RWPE2 (cell line): ENCODE data around the gene ARL14EP.

ENCODE experiments used
- ATAC-seq: fragments of 200-7000 bp; cut with Tn5 transposase; 3 replicates; pipeline ENCODE4 v1.9.1; 2021; ENCODE audit warnings: low read depth
- DNase-seq: peaks from one replicate; pipeline ENCODE4 v3.0.0-alpha.2; 2020; ENCODE audit warnings: low spot score
- H3K27ac ChIP-seq: fragments of 450-650 bp; 2 replicates; pipeline ENCODE4 v1.5.1; 2017; ENCODE audit warnings: mild to moderate bottlenecking; ENCODE audit not compliant: poor library complexity, severe bottlenecking
- H3K27me3 ChIP-seq: fragments of 250-450 bp; sonication (Bioruptor Pico); 2 replicates; pipeline ENCODE4 v1.5.1; 2021; ENCODE audit warnings: mild to moderate bottlenecking, moderate library complexity; ENCODE audit not compliant: insufficient read depth, poor library complexity, severe bottlenecking
- H3K36me3 ChIP-seq: fragments of 250-450 bp; sonication (Bioruptor Pico); 2 replicates; pipeline ENCODE4 v1.5.1; 2020; ENCODE audit warnings: low read depth, mild to moderate bottlenecking, moderate library complexity
- H3K4me1 ChIP-seq: fragments of 250-450 bp; sonication (Bioruptor Pico); 2 replicates; pipeline ENCODE4 v1.5.1; 2021; ENCODE audit warnings: mild to moderate bottlenecking, moderate library complexity; ENCODE audit not compliant: insufficient read depth, poor library complexity, severe bottlenecking
- H3K4me3 ChIP-seq: fragments of 250-450 bp; sonication (Bioruptor Pico); 2 replicates; pipeline ENCODE4 v1.5.1; 2021; ENCODE audit warnings: mild to moderate bottlenecking, moderate library complexity; ENCODE audit not compliant: severe bottlenecking
- H3K9me3 ChIP-seq: fragments of 250-450 bp; sonication (Bioruptor Pico); 2 replicates; pipeline ENCODE4 v1.5.1; 2021; ENCODE audit warnings: mild to moderate bottlenecking, moderate library complexity; ENCODE audit not compliant: severe bottlenecking
- CTCF ChIP-seq: fragments of 450-650 bp; IDR thresholded peaks from one replicate; pipeline ENCODE4 v1.5.1; 2017; ENCODE audit warnings: mild to moderate bottlenecking, moderate library complexity; ENCODE audit not compliant: poor library complexity, severe bottlenecking

The ARL14EP gene

DNA sequence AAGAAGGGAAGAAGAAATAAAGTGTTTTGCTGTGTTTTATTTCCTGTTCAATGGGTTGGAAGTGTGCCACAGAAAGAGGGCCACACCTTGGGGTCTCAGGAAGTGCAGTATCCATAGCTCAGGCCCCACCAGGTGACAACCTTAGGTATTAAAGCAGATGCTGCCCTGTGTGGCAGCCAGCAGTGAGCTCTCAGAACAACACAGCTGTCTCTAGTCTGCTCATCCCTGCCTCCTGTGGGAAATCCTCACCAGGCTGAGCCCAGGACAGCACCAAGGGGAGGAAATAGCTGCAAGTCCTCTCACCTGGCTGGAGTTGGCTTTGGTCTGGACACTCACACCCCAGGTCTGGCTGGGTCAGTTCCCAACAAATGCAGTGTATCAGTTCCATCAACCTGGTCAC, 25.1 kb downstream of the ARL14EP start:
- no peaks in the 10 kb centered on the region for H3K36me3 ChIP-seq
- no peaks in the 10 kb centered on the region for H3K9me3 ChIP-seq
- ATAC-seq (no peak), DNase-seq (no peak)
- H3K4me3 ChIP-seq = no peak overlapping the region
- H3K4me1 ChIP-seq = no peaks in the 10 kb centered on the region
- no peak overlapping the region for H3K27ac ChIP-seq
- no peak for TF ChIP-seq CTCF
- H3K27me3 ChIP-seq = no peaks in the 10 kb centered on the region

DNA sequence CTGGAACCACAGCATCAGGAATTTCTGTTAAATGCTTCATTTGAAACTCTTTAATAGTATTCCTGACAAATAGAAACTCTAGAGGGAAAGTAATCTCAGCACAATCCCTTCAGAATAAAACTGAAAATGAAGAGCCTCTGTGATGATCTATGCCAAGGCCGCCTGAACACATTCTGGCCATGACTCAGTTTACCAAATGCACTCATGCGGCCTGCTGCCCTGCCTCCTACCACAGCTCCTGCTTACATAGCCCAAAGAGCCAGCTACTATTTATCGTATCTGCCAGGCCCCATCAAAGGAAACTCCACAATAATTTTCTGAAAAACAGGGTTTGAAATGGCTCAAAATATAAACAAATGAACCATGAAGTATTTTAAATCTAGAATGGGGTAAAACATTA, 27.0 kb downstream of the ARL14EP start:
- Histone ChIP-seq H3K27me3 (no peaks in the 10 kb centered on the region), H3K27ac (no peak overlapping the region), H3K9me3 (no peaks in the 10 kb centered on the region), H3K36me3 (no peaks in the 10 kb centered on the region), H3K4me3 (no peak overlapping the region), H3K4me1 (no peaks in the 10 kb centered on the region)
- TF ChIP-seq CTCF = no peak
- no peak for DNase-seq
- no peak for ATAC-seq

DNA sequence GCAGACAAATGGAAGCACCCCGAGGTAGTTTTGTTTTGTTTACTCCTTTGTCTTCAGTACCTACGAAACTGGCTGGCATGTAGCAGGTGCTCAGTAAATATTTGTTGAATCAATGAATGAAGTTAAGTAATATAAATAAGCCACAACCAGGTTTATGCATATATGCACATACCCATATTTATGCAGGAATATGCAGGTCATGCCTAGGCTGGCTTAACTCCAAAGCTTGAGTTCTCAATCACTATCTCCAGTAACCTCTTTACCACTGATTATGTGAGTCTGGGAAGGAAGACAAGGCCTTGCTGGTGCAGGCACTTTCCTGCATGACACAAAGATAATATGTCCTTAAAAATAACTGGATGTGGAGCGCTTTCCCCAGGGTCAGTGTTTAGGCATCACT, 27.5 kb downstream of the ARL14EP start:
- no peak overlapping the region for H3K27ac ChIP-seq

DNA sequence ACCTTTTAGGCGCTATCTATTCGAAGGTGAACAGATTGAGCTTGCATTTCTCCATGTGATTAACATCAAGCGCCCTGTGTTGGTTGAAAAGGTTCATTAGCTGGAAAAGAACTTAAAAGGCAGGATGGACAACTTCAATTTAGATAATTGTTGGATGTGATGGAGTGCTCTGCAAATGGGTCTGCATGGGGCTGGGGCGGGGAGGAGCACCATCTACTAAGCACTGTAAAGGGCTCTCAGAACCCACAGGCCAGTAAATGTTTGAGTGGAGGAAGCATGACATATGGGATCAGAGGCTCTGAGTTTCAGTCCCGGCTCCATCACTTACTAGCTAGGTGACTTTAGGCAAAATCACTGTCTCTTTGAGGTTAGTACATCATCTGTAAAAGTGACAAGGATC, 28.2 kb downstream of the ARL14EP start:
- no peak for TF ChIP-seq CTCF
- no peak for ATAC-seq
- Histone ChIP-seq H3K36me3 (no peaks in the 10 kb centered on the region), H3K4me1 (no peaks in the 10 kb centered on the region), H3K9me3 (no peaks in the 10 kb centered on the region), H3K27ac (no peak overlapping the region), H3K27me3 (no peaks in the 10 kb centered on the region), H3K4me3 (no peak overlapping the region)
- no peak for DNase-seq

More for the DNA sequence above, 27.5 kb downstream of the ARL14EP start:
- Histone ChIP-seq H3K4me3 (no peak overlapping the region), H3K4me1 (no peaks in the 10 kb centered on the region), H3K9me3 (no peaks in the 10 kb centered on the region), H3K27me3 (no peaks in the 10 kb centered on the region), H3K36me3 (no peaks in the 10 kb centered on the region)
- no peak for ATAC-seq
- no peak for DNase-seq
- no peak for TF ChIP-seq CTCF

- ATAC-seq (no peak), DNase-seq (no peak)
- TF ChIP-seq CTCF = no peak
- H3K9me3 ChIP-seq = no peaks in the 10 kb centered on the region
- H3K27ac ChIP-seq = no peak overlapping the region
- H3K36me3 ChIP-seq = no peaks in the 10 kb centered on the region
- peaks cover 11% of the 10 kb centered on the region for H3K4me1 ChIP-seq
- H3K27me3 ChIP-seq = no peaks in the 10 kb centered on the region
- H3K4me3 ChIP-seq = no peak overlapping the region
Measured at GRCh38 chr11:30356391-30356790, 33.5 kb downstream of the ARL14EP start.
